ENCODE data around the gene SHE.

SHE gene

GRCh38 chr1:154442006-154442740 is 60.0 kb downstream of the SHE start:
- DNase-seq: no peak

- DNase-seq: no peak
Observed at GRCh38 chr1:154441241-154441888, 60.8 kb downstream of the SHE start.

GRCh38 chr1:154440036-154440804 is 62.0 kb downstream of the SHE start:
- no peak for DNase-seq

- DNase-seq: no peak
Observed at GRCh38 chr1:154436433-154436832, 65.8 kb downstream of the SHE start.

GRCh38 chr1:154435599-154436200 is 66.5 kb downstream of the SHE start:
- no peak for DNase-seq

- no peak for DNase-seq
Observed at GRCh38 chr1:154434346-154435085, 67.7 kb downstream of the SHE start.

- no peak for DNase-seq
Observed at GRCh38 chr1:154433161-154433764, 68.9 kb downstream of the SHE start.

- DNase-seq: no peak
Observed at GRCh38 chr1:154431586-154432373, 70.4 kb downstream of the SHE start.

- DNase-seq: peak; percentile 37
Observed at GRCh38 chr1:154430903-154431302, 71.3 kb downstream of the SHE start.

GRCh38 chr1:154429841-154430611 is 72.2 kb downstream of the SHE start:
- DNase-seq: no peak

All from NCI-H2227 treated with DMSO at 0.1 percent for 48 hours (cell line).